Measurements from ENCODE around the gene OR5T1.

Gene OR5T1

DNA sequence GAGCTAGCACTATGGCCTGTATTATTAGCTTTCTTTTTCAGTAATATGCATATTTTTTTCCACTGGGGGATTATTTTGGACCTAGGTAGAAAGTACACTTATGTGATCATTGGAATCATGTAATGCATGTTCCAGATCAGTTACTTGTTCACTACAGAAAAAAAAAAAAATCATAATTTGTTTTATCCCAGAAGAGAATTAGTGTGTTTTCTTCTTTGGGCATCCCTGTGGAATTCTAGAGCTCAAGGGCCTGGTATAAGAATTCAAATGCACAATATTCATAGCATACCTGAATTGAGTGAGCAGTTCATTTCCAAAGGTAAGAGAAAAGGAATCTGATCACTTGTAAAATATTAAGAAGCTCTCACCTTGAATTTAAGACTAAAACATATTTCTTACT is at the start of gene OR5T1:
Gene OR5T1, plus strand, starts transcription at position 301 of the 400 bp plus-strand sequence. CDS start 1,485 bp downstream, outside the sequence.
- no peak within 1 kb of the TSS for H3K4me3 ChIP-seq (ENCODE audit: insufficient read depth, low read length, poor library complexity, severe bottlenecking)
- no peaks in the 10 kb centered on the region for H3K79me2 ChIP-seq (ENCODE audit: insufficient read depth, low read length)
- H3K4me2 ChIP-seq (ENCODE audit: low read depth, low read length, poor library complexity, severe bottlenecking), result no peak within 1 kb of the TSS
- no peaks in the 10 kb centered on the region for H3K9me2 ChIP-seq (replicated peaks; ENCODE audit: insufficient read depth, low read length)
- no peaks in the 10 kb centered on the region for H4K20me1 ChIP-seq (ENCODE audit: low read depth, low read length)
- H3F3A ChIP-seq (ENCODE audit: insufficient read depth), result no peaks in the 10 kb centered on the region
- no peak within 1 kb of the TSS for H2AFZ ChIP-seq (ENCODE audit: low read depth, low read length, severe bottlenecking)
- H3K27ac ChIP-seq (ENCODE audit: low read depth, low read length), result no peak within 1 kb of the TSS
- no peaks in the 10 kb centered on the region for H3K36me3 ChIP-seq (ENCODE audit: low read length)
- no peak for TF ChIP-seq EZH2phosphoT487 (conservative IDR thresholded peaks at IDR 0.05; ENCODE audit: low read length)
- TF ChIP-seq, protein P1, sequence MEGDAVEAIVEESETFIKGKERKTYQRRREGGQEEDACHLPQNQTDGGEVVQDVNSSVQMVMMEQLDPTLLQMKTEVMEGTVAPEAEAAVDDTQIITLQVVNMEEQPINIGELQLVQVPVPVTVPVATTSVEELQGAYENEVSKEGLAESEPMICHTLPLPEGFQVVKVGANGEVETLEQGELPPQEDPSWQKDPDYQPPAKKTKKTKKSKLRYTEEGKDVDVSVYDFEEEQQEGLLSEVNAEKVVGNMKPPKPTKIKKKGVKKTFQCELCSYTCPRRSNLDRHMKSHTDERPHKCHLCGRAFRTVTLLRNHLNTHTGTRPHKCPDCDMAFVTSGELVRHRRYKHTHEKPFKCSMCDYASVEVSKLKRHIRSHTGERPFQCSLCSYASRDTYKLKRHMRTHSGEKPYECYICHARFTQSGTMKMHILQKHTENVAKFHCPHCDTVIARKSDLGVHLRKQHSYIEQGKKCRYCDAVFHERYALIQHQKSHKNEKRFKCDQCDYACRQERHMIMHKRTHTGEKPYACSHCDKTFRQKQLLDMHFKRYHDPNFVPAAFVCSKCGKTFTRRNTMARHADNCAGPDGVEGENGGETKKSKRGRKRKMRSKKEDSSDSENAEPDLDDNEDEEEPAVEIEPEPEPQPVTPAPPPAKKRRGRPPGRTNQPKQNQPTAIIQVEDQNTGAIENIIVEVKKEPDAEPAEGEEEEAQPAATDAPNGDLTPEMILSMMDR (IDR thresholded peaks at IDR 0.05; ENCODE audit: insufficient read depth, low read length, poor library complexity, severe bottlenecking), result no peak
- H3K9ac ChIP-seq (ENCODE audit: low read length), result no peak within 1 kb of the TSS
- H3K27me3 ChIP-seq (ENCODE audit: low read length), result no peaks in the 10 kb centered on the region
- no peaks in the 10 kb centered on the region for H3K9me3 ChIP-seq (ENCODE audit: insufficient read depth, low read length)

DNA sequence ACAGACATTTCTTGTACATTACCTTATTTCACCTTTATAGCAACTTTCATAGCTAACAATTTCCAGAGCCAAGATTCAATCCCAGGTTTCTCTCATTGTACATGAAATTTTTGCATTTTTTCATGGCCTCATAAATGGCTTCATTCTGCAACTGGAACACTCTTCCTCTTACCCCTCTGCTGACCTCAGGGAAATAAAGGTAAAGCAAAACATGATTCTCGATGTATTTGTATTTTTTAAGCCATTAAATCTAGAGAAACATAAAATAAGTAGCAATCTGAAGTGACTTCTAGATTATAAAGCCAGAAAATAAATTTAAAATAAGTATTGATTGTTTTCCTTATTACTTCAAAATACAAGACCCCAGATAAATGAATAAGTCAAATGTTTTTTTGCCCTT is 39.8 kb upstream of the OR5T1 start, which contains the start of gene OR5T2:
Gene OR5T2, minus strand, starts transcription at position 101 of the 400 bp plus-strand sequence. CDS start 1,193 bp downstream, outside the sequence.
- no peak within 1 kb of the TSS for H3K27ac ChIP-seq (ENCODE audit: low read depth, low read length)
- H3K9me2 ChIP-seq (replicated peaks; ENCODE audit: insufficient read depth, low read length), result no peaks in the 10 kb centered on the region
- no peak within 1 kb of the TSS for H3K4me3 ChIP-seq (ENCODE audit: insufficient read depth, low read length, poor library complexity, severe bottlenecking)
- H3K36me3 ChIP-seq (ENCODE audit: low read length), result no peaks in the 10 kb centered on the region
- TF ChIP-seq, protein P1 (IDR thresholded peaks at IDR 0.05; ENCODE audit: insufficient read depth, low read length, poor library complexity, severe bottlenecking), result no peak
- TF ChIP-seq EZH2phosphoT487 (conservative IDR thresholded peaks at IDR 0.05; ENCODE audit: low read length), result no peak
- no peak within 1 kb of the TSS for H3K4me2 ChIP-seq (ENCODE audit: low read depth, low read length, poor library complexity, severe bottlenecking)
- no peaks in the 10 kb centered on the region for H3K9me3 ChIP-seq (ENCODE audit: insufficient read depth, low read length)
- H3F3A ChIP-seq (ENCODE audit: insufficient read depth), result no peaks in the 10 kb centered on the region
- no peaks in the 10 kb centered on the region for H3K79me2 ChIP-seq (ENCODE audit: insufficient read depth, low read length)
- H4K20me1 ChIP-seq (ENCODE audit: low read depth, low read length), result no peaks in the 10 kb centered on the region
- H2AFZ ChIP-seq (ENCODE audit: low read depth, low read length, severe bottlenecking), result no peak within 1 kb of the TSS
- no peak within 1 kb of the TSS for H3K9ac ChIP-seq (ENCODE audit: low read length)
- no peaks in the 10 kb centered on the region for H3K27me3 ChIP-seq (ENCODE audit: low read length)

- no peaks in the 10 kb centered on the region for H3K79me2 ChIP-seq (ENCODE audit: insufficient read depth, low read length)
- no peak within 1 kb of the TSS for H3K4me2 ChIP-seq (ENCODE audit: low read depth, low read length, poor library complexity, severe bottlenecking)
- no peaks in the 10 kb centered on the region for H4K20me1 ChIP-seq (ENCODE audit: low read depth, low read length)
- no peak within 1 kb of the TSS for H3K9ac ChIP-seq (ENCODE audit: low read length)
- no peak within 1 kb of the TSS for H3K27ac ChIP-seq (ENCODE audit: low read depth, low read length)
- no peaks in the 10 kb centered on the region for H3K36me3 ChIP-seq (ENCODE audit: low read length)
- H3K9me3 ChIP-seq (ENCODE audit: insufficient read depth, low read length), result no peaks in the 10 kb centered on the region
- H3K27me3 ChIP-seq (ENCODE audit: low read length), result no peaks in the 10 kb centered on the region
- no peaks in the 10 kb centered on the region for H3F3A ChIP-seq (ENCODE audit: insufficient read depth)
- H3K9me2 ChIP-seq (replicated peaks; ENCODE audit: insufficient read depth, low read length), result no peaks in the 10 kb centered on the region
- TF ChIP-seq EZH2phosphoT487 (conservative IDR thresholded peaks at IDR 0.05; ENCODE audit: low read length), result no peak
- TF ChIP-seq, protein P1 (IDR thresholded peaks at IDR 0.05; ENCODE audit: insufficient read depth, low read length, poor library complexity, severe bottlenecking), result no peak
- H3K4me3 ChIP-seq (ENCODE audit: insufficient read depth, low read length, poor library complexity, severe bottlenecking), result no peak within 1 kb of the TSS
- H2AFZ ChIP-seq (ENCODE audit: low read depth, low read length, severe bottlenecking), result no peak within 1 kb of the TSS
These were observed 22.0 kb upstream of the OR5T1 start, which contains the start of gene OR5T3 for GRCh38 chr11:56251954-56252353. TSS of gene OR5T3 (plus strand) at chr11:56252254. CDS start at chr11:56252254, 0 bp downstream.

Measured in SU-DHL-6 (cell line).